ENCODE measurements around the gene PPIL4.

DNA sequence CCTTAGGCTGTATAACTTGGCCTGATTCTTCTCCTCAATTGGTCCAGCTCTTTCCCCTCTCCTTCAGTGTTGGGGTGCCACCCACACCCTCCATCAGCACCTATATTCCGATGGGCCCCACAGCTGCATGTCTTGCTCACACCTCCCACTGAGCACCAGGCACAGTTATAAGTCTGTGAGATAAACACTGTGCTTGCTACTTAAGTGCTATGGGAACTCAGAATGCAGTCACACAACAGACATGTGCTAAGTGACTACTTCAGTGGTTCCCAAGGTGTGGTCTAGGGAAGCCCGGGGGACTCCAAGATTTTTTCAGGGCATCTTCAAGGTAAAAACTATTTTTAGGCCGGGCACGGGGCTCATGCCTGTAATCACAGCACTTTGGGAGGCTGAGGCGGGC is 68.3 kb downstream of the PPIL4 start:
- TF ChIP-seq, protein P1, sequence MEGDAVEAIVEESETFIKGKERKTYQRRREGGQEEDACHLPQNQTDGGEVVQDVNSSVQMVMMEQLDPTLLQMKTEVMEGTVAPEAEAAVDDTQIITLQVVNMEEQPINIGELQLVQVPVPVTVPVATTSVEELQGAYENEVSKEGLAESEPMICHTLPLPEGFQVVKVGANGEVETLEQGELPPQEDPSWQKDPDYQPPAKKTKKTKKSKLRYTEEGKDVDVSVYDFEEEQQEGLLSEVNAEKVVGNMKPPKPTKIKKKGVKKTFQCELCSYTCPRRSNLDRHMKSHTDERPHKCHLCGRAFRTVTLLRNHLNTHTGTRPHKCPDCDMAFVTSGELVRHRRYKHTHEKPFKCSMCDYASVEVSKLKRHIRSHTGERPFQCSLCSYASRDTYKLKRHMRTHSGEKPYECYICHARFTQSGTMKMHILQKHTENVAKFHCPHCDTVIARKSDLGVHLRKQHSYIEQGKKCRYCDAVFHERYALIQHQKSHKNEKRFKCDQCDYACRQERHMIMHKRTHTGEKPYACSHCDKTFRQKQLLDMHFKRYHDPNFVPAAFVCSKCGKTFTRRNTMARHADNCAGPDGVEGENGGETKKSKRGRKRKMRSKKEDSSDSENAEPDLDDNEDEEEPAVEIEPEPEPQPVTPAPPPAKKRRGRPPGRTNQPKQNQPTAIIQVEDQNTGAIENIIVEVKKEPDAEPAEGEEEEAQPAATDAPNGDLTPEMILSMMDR (IDR thresholded peaks at IDR 0.05) = no peak
- TF ChIP-seq POLR2A (IDR thresholded peaks at IDR 0.05) = no peak
